ENCODE data around the gene DIAPH3.

- TF ChIP-seq CTCF (IDR thresholded peaks at IDR 0.05) = no peak
- no peak for TF ChIP-seq POLR2A (IDR thresholded peaks at IDR 0.05)
These were observed 143.4 kb downstream of the DIAPH3 start for GRCh38 chr13:60020288-60020687.
